ENCODE measurements around the gene PDE10A. TPM values are rescaled to one million over a fixed set of nuclear protein-coding genes. Genes with fewer than 3 reads are reported as not detected.
A peak's percentile ranks its signal among the peaks of the same experiment; 100 is the strongest.

The PDE10A gene
- total and polyA plus RNA-seq, 3 experiments from 2014 or later, result not detected

DNA sequence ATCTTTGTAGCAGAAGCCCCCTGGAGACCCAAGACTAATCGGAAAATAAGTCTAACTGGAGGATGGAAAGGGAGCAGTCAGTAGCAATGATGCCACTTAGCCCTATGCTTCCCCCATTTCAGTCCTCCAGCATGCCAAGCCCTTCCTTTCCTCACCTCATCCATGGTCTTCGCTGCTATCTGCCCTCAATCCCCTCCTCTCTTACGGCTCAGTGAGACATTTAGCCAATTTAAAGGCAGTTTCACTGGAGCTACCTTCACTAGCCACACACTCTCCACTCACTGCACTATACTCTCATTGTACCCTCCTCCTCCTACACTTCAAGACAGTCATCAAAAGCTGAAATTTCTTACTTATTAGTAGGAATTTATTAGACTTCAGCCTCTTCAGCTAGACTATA lies 111.2 kb downstream of the PDE10A start:
- H3K27me3 ChIP-seq (ENCODE audit: insufficient read depth, low read length, poor library complexity, severe bottlenecking), result no peaks in the 10 kb centered on the region
- DNase-seq, result no peak
- no peaks in the 10 kb centered on the region for H3K4me1 ChIP-seq (ENCODE audit: insufficient read depth, low read length)
- CTCF ChIA-PET, result no interaction called here
- Mint-ChIP-seq H3K9me3 (peaks cover 0 to 8% (median 2%) of the 10 kb centered on the region in 5 donors), H3K27me3 (no peaks in the 10 kb centered on the region), H3K36me3 (no peaks in the 10 kb centered on the region), H3K4me3 (no peak overlapping the region), H3K27ac (no peak overlapping the region), H3K4me1 (no peaks in the 10 kb centered on the region)
- no peaks in the 10 kb centered on the region for H3K9me3 ChIP-seq (ENCODE audit: low read length)
- POLR2A ChIA-PET, result no interaction called here
- no peak overlapping the region for H3K27ac ChIP-seq (ENCODE audit: low read depth, low read length)
- no peaks in the 10 kb centered on the region for H3K36me3 ChIP-seq (ENCODE audit: insufficient read depth, low read length)
- no peak overlapping the region for H3K4me3 ChIP-seq (ENCODE audit: low read length)

- ChIA-PET CTCF (no interaction called here), POLR2A (no interaction called here)
- H3K27ac Mint-ChIP-seq, result no peak overlapping the region
- no peak for DNase-seq
- H3K27me3 ChIP-seq (ENCODE audit: insufficient read depth, low read length, poor library complexity, severe bottlenecking), result no peaks in the 10 kb centered on the region
- no peaks in the 10 kb centered on the region for H3K9me3 ChIP-seq (ENCODE audit: low read length)
- H3K4me1 ChIP-seq (ENCODE audit: insufficient read depth, low read length), result no peaks in the 10 kb centered on the region
- no peaks in the 10 kb centered on the region for H3K36me3 ChIP-seq (ENCODE audit: insufficient read depth, low read length)
- H3K4me3 ChIP-seq (ENCODE audit: low read length), result no peak overlapping the region
- H3K27ac ChIP-seq (ENCODE audit: low read depth, low read length), result no peak overlapping the region
- no peaks in the 10 kb centered on the region for H3K4me1 Mint-ChIP-seq
- no peak overlapping the region for H3K4me3 Mint-ChIP-seq
- no peaks in the 10 kb centered on the region for H3K36me3 Mint-ChIP-seq
- peaks cover 0 to 12% (median 0%) of the 10 kb centered on the region in 5 donors for H3K9me3 Mint-ChIP-seq
- no peaks in the 10 kb centered on the region for H3K27me3 Mint-ChIP-seq
Measured at GRCh38 chr6:165548450-165548849, 114.6 kb downstream of the PDE10A start.

- POLR2A ChIA-PET, result no interaction called here
- DNase-seq, result no peak
- H3K27ac Mint-ChIP-seq, result no peak overlapping the region
- Histone ChIP-seq H3K4me3 (ENCODE audit: low read length) (no peak overlapping the region), H3K36me3 (ENCODE audit: insufficient read depth, low read length) (no peaks in the 10 kb centered on the region), H3K27ac (ENCODE audit: low read depth, low read length) (no peak overlapping the region), H3K27me3 (ENCODE audit: insufficient read depth, low read length, poor library complexity, severe bottlenecking) (no peaks in the 10 kb centered on the region), H3K4me1 (ENCODE audit: insufficient read depth, low read length) (no peaks in the 10 kb centered on the region), H3K9me3 (ENCODE audit: low read length) (no peaks in the 10 kb centered on the region)
- no peaks in the 10 kb centered on the region for H3K36me3 Mint-ChIP-seq
- H3K9me3 Mint-ChIP-seq, result peaks cover 0 to 8% (median 0%) of the 10 kb centered on the region in 5 donors
- CTCF ChIA-PET, result no interaction called here
- no peak overlapping the region for H3K4me3 Mint-ChIP-seq
- H3K27me3 Mint-ChIP-seq, result no peaks in the 10 kb centered on the region
- no peaks in the 10 kb centered on the region for H3K4me1 Mint-ChIP-seq
Measured at GRCh38 chr6:165545806-165546205, 117.2 kb downstream of the PDE10A start.

GRCh38 chr6:165543781-165544180 lies 119.3 kb downstream of the PDE10A start:
- no peak overlapping the region for H3K4me3 Mint-ChIP-seq
- no peaks in the 10 kb centered on the region for H3K27me3 Mint-ChIP-seq
- Histone ChIP-seq H3K4me3 (ENCODE audit: low read length) (no peak overlapping the region), H3K4me1 (ENCODE audit: insufficient read depth, low read length) (no peaks in the 10 kb centered on the region), H3K27me3 (ENCODE audit: insufficient read depth, low read length, poor library complexity, severe bottlenecking) (no peaks in the 10 kb centered on the region), H3K36me3 (ENCODE audit: insufficient read depth, low read length) (no peaks in the 10 kb centered on the region), H3K9me3 (ENCODE audit: low read length) (no peaks in the 10 kb centered on the region), H3K27ac (ENCODE audit: low read depth, low read length) (no peak overlapping the region)
- no peak overlapping the region for H3K27ac Mint-ChIP-seq
- no peaks in the 10 kb centered on the region for H3K4me1 Mint-ChIP-seq
- POLR2A ChIA-PET, result no interaction called here
- peaks cover 0 to 8% (median 0%) of the 10 kb centered on the region in 5 donors for H3K9me3 Mint-ChIP-seq
- CTCF ChIA-PET, result no interaction called here
- DNase-seq, result no peak
- no peaks in the 10 kb centered on the region for H3K36me3 Mint-ChIP-seq

- H3K36me3 ChIP-seq (ENCODE audit: insufficient read depth, low read length), result no peaks in the 10 kb centered on the region
- Mint-ChIP-seq H3K36me3 (no peaks in the 10 kb centered on the region), H3K27me3 (no peaks in the 10 kb centered on the region), H3K4me3 (no peak overlapping the region), H3K9me3 (peaks cover 0 to 22% (median 2%) of the 10 kb centered on the region in 5 donors), H3K4me1 (no peaks in the 10 kb centered on the region), H3K27ac (no peak overlapping the region)
- no peaks in the 10 kb centered on the region for H3K27me3 ChIP-seq (ENCODE audit: insufficient read depth, low read length, poor library complexity, severe bottlenecking)
- ChIA-PET POLR2A (no interaction called here), CTCF (no interaction called here)
- H3K9me3 ChIP-seq (ENCODE audit: low read length), result no peaks in the 10 kb centered on the region
- no peak overlapping the region for H3K27ac ChIP-seq (ENCODE audit: low read depth, low read length)
- H3K4me3 ChIP-seq (ENCODE audit: low read length), result no peak overlapping the region
- no peak for DNase-seq
- no peaks in the 10 kb centered on the region for H3K4me1 ChIP-seq (ENCODE audit: insufficient read depth, low read length)
Measured at GRCh38 chr6:165536911-165537310, 126.1 kb downstream of the PDE10A start.

GRCh38 chr6:165519316-165519715 lies 143.7 kb downstream of the PDE10A start:
- Mint-ChIP-seq H3K36me3 (no peaks in the 10 kb centered on the region), H3K4me3 (no peak overlapping the region), H3K27ac (no peak overlapping the region), H3K4me1 (no peaks in the 10 kb centered on the region), H3K9me3 (peaks cover 0 to 12% (median 6%) of the 10 kb centered on the region in 5 donors), H3K27me3 (no peaks in the 10 kb centered on the region)
- no peaks in the 10 kb centered on the region for H3K36me3 ChIP-seq (ENCODE audit: insufficient read depth, low read length)
- no peak overlapping the region for H3K27ac ChIP-seq (ENCODE audit: low read depth, low read length)
- no peaks in the 10 kb centered on the region for H3K9me3 ChIP-seq (ENCODE audit: low read length)
- H3K4me1 ChIP-seq (ENCODE audit: insufficient read depth, low read length), result no peaks in the 10 kb centered on the region
- ChIA-PET CTCF (no interaction called here), POLR2A (no interaction called here)
- no peak overlapping the region for H3K4me3 ChIP-seq (ENCODE audit: low read length)
- H3K27me3 ChIP-seq (ENCODE audit: insufficient read depth, low read length, poor library complexity, severe bottlenecking), result no peaks in the 10 kb centered on the region
- no peak for DNase-seq

DNA sequence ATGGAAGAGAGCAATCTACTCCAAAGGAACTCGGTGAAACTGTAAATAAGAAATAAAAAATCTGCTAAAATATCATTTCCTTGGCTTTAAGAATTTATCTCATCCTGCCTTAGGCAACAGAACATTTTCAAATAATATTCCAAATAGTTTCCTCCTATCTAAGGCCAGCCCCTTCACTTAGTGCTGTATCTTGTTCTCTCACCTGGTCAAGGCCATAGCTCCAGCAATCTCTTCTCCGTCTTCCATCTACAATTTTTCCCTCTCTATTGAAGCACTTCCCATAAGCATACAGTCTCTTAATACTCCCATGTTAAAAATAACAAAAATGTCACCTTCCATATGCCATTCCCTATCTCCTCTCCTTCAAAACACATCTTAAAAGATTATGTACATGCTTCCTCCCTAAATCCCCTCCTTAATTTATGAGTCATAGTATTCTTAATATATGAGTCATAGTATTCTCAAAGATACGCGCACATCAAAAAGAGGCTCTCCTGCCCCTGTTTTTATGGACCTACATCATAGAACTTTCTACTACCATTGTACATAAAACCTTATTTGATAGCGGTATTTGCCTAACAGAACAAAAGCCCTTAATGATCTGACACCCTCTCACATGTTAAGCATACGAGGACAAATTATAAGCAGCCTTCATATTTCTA lies 146.9 kb downstream of the PDE10A start:
- Mint-ChIP-seq H3K4me3 (no peak overlapping the region), H3K27ac (no peak overlapping the region), H3K36me3 (no peaks in the 10 kb centered on the region), H3K9me3 (peaks cover 0 to 10% (median 6%) of the 10 kb centered on the region in 5 donors), H3K4me1 (no peaks in the 10 kb centered on the region), H3K27me3 (no peaks in the 10 kb centered on the region)
- no peaks in the 10 kb centered on the region for H3K9me3 ChIP-seq (ENCODE audit: low read length)
- H3K27ac ChIP-seq (ENCODE audit: low read depth, low read length), result no peak overlapping the region
- H3K27me3 ChIP-seq (ENCODE audit: insufficient read depth, low read length, poor library complexity, severe bottlenecking), result no peaks in the 10 kb centered on the region
- no peak overlapping the region for H3K4me3 ChIP-seq (ENCODE audit: low read length)
- H3K36me3 ChIP-seq (ENCODE audit: insufficient read depth, low read length), result no peaks in the 10 kb centered on the region
- DNase-seq, result no peak
- ChIA-PET POLR2A (no interaction called here), CTCF (no interaction called here)
- H3K4me1 ChIP-seq (ENCODE audit: insufficient read depth, low read length), result no peaks in the 10 kb centered on the region

DNA sequence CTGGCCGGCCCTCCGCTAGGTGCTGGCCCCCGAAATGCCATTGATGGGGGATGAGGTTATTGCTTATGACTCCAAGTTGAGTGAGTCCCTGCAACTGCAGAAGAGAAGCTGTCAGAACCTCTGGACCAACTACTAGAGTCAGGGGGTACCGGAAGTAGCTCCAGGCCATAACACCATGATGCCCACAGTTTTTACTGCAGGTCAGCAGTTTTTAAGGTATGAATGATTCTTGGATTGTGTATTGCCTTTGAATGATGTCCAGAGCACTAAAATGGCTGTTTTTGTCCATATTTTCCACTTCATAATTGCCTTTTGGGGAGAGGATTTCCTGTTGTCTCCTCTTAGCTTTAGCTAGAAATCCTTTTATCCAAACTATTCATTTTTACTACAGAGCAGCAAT lies 148.4 kb downstream of the PDE10A start:
- Mint-ChIP-seq H3K36me3 (no peaks in the 10 kb centered on the region), H3K4me1 (no peaks in the 10 kb centered on the region), H3K9me3 (peaks cover 0 to 11% (median 5%) of the 10 kb centered on the region in 5 donors), H3K27me3 (no peaks in the 10 kb centered on the region), H3K4me3 (no peak overlapping the region), H3K27ac (no peak overlapping the region)
- Histone ChIP-seq H3K4me1 (ENCODE audit: insufficient read depth, low read length) (no peaks in the 10 kb centered on the region), H3K36me3 (ENCODE audit: insufficient read depth, low read length) (no peaks in the 10 kb centered on the region), H3K9me3 (ENCODE audit: low read length) (no peaks in the 10 kb centered on the region), H3K4me3 (ENCODE audit: low read length) (no peak overlapping the region), H3K27me3 (ENCODE audit: insufficient read depth, low read length, poor library complexity, severe bottlenecking) (no peaks in the 10 kb centered on the region), H3K27ac (ENCODE audit: low read depth, low read length) (no peak overlapping the region)
- DNase-seq, result no peak
- ChIA-PET CTCF (no interaction called here), POLR2A (no interaction called here)

DNA sequence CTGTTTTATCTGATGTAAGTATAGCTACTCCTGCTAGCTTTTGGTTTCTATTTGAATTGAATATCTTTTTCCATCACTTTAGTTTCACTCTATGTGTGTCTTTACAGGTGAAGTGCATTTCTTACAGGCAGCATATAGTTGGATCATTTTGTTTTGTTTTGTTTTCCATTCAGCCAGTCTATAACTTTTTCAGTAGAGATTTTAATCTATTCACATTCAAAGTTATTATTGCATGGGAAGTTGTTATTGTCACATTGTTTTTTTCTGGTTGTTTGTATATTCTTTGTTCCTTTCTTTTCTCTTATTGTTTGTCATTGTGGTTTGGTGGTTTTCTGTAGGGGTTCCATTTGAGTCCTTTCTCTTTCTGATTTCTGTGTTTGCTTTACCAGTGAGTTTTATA lies 151.2 kb downstream of the PDE10A start:
- Mint-ChIP-seq H3K4me1 (no peaks in the 10 kb centered on the region), H3K36me3 (no peaks in the 10 kb centered on the region), H3K4me3 (peak overlapping the region in 1 of 7 donors; percentile 12), H3K27me3 (no peaks in the 10 kb centered on the region), H3K27ac (no peak overlapping the region), H3K9me3 (peaks cover 0 to 10% (median 0%) of the 10 kb centered on the region in 5 donors)
- H3K4me1 ChIP-seq (ENCODE audit: insufficient read depth, low read length), result no peaks in the 10 kb centered on the region
- no peaks in the 10 kb centered on the region for H3K9me3 ChIP-seq (ENCODE audit: low read length)
- POLR2A ChIA-PET, result no interaction called here
- no peak overlapping the region for H3K27ac ChIP-seq (ENCODE audit: low read depth, low read length)
- H3K27me3 ChIP-seq (ENCODE audit: insufficient read depth, low read length, poor library complexity, severe bottlenecking), result no peaks in the 10 kb centered on the region
- H3K4me3 ChIP-seq (ENCODE audit: low read length), result no peak overlapping the region
- no peak for DNase-seq
- CTCF ChIA-PET, result no interaction called here
- no peaks in the 10 kb centered on the region for H3K36me3 ChIP-seq (ENCODE audit: insufficient read depth, low read length)

Data from CD8-positive, alpha-beta memory T cell (primary cell).